ENCODE measurements around the gene SPPL2C. TPM values are rescaled to one million over a fixed set of nuclear protein-coding genes. Genes with fewer than 3 reads are reported as not detected.

Gene SPPL2C
- total and polyA plus RNA-seq, 2 of the 13 experiments (the other 11 are each of a cell fraction or from before 2014, with no cell fraction given): not detected

- TF ChIP-seq FOXP4 (CRISPR knock-in tag; IDR thresholded peaks at IDR 0.05) (peak; percentile 57; the same call in 1 of the 2 replicates), TEAD3 (CRISPR knock-in tag; optimal IDR thresholded peaks at IDR 0.05; ENCODE audit: borderline replicate concordance) (peak; percentile 13), ZNF761 (CRISPR knock-in tag; conservative IDR thresholded peaks at IDR 0.05) (no peak), ZBTB20 (CRISPR knock-in tag; IDR thresholded peaks at IDR 0.05; ENCODE audit: borderline replicate concordance, low read depth) (peak; percentile 30; the same call in 1 of the 2 replicates), ZNF770 (CRISPR knock-in tag; IDR thresholded peaks at IDR 0.05) (peak; percentile 88), NCOR1 (IDR thresholded peaks at IDR 0.05; ENCODE audit: borderline replicate concordance, low read length) (no peak), ZNF570 (CRISPR knock-in tag; IDR thresholded peaks at IDR 0.05; ENCODE audit: borderline replicate concordance) (0 out of 2 replicates have a peak, but pooled peaks have one; percentile 59), GMEB2 (CRISPR knock-in tag; IDR thresholded peaks at IDR 0.05; ENCODE audit: low read depth) (peak; percentile 45; the same call in 1 of the 2 replicates), ZNF10 (CRISPR knock-in tag; IDR thresholded peaks at IDR 0.05; ENCODE audit: borderline replicate concordance, low read depth) (no peak), TARDBP (CRISPR knock-in tag; IDR thresholded peaks at IDR 0.05) (no peak), ATAD3A (CRISPR knock-in tag; IDR thresholded peaks at IDR 0.05) (0 out of 2 replicates have a peak, but pooled peaks have one; percentile 73), GFI1 (CRISPR knock-in tag; IDR thresholded peaks at IDR 0.05; ENCODE audit: borderline replicate concordance) (no peak), TFDP2 (CRISPR knock-in tag; IDR thresholded peaks at IDR 0.05) (peak; percentile 80), RFX3 (CRISPR knock-in tag; IDR thresholded peaks at IDR 0.05) (no peak), ZNF749 (CRISPR knock-in tag; IDR thresholded peaks at IDR 0.05; ENCODE audit: borderline replicate concordance) (peak; percentile 81; the same call in 1 of the 2 replicates), ZNF34 (CRISPR knock-in tag; IDR thresholded peaks at IDR 0.05; ENCODE audit: borderline replicate concordance) (no peak), IRF9 (CRISPR knock-in tag; IDR thresholded peaks at IDR 0.05; ENCODE audit: borderline replicate concordance) (peak; percentile 84; the same call in 1 of the 2 replicates), ZNF75D (CRISPR knock-in tag; IDR thresholded peaks at IDR 0.05; ENCODE audit: borderline replicate concordance) (no peak), ELK4 (CRISPR knock-in tag; IDR thresholded peaks at IDR 0.05; ENCODE audit: borderline replicate concordance) (no peak)
Observed at GRCh38 chr17:45894022-45894784, 49.5 kb downstream of the SPPL2C start, which contains the start of gene MAPT (continued).

All from HepG2 (cell line).